Fibroblast of mammary gland (primary cell): ENCODE results near the gene ITGBL1.

ENCODE experiments used
- DNase-seq: peaks from one replicate; pipeline ENCODE4 v3.0.0-alpha.2; 2010; ENCODE audit warnings: low read depth
- H3K4me3 ChIP-seq: 2 replicates; pipeline ENCODE4 v1.5.1; 2011; ENCODE audit warnings: low read depth, mild to moderate bottlenecking, low read length, moderate library complexity; ENCODE audit not compliant: control insufficient read depth
- CTCF ChIP-seq: conservative IDR thresholded peaks from 2 replicates; pipeline ENCODE4 v1.5.1; 2011; ENCODE audit warnings: low read depth, low read length, inconsistent platforms; ENCODE audit not compliant: control insufficient read depth, insufficient read depth

ITGBL1 gene

DNA sequence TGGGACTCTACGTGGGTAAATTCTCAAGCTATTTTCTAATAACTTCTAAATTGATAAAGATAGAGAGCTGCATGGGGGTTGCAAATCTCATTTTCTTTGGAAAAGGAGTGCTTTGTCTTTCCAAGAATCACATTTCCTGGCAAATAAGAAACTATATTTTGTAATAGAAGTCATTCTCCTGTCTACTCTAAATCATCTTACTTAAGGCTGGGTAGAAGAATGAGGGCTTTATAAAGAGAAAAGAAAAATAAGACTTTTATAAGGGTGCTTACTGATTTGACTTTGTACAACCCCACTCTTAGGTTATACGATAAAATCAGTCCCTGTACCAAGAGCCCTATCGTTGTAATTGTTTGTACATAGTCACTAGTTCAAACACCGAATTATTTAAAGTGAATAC is 14.9 kb downstream of the ITGBL1 start:
- no peak overlapping the region for H3K4me3 ChIP-seq
- no peak for TF ChIP-seq CTCF
- no peak for DNase-seq

- no peak overlapping the region for H3K4me3 ChIP-seq
- peak; percentile 96 for DNase-seq
These were observed 21.0 kb downstream of the ITGBL1 start for GRCh38 chr13:101473458-101473857.

DNA sequence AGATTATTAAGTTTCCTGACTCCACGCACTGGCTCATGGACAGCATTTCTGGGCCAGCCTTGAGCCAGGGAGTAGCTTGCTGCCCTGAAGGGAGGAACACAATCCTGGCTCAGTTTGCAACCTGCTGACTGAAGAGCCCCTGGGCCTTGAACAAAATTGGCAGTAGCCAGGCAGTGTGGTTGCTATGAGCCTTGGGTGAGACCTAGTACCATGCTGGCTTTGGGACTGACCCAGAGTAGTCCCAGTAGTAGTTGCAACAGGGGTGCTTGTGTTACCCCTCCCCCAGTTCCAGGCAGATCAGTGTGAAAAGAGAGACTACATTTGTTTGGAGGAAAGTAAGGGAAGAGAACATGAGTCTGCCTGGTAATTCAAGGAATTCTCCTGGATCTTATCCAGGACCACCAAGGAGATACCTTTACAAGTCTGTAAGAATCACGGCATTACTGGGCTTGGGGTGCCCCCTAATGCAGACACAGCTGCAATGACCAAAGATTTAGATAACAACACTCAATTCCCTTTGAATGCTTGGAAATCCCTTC is 22.0 kb downstream of the ITGBL1 start:
- TF ChIP-seq CTCF: peak; percentile 59

More at GRCh38 chr13:101473458-101473857, 21.0 kb downstream of the ITGBL1 start:
- no peak for TF ChIP-seq CTCF

DNA sequence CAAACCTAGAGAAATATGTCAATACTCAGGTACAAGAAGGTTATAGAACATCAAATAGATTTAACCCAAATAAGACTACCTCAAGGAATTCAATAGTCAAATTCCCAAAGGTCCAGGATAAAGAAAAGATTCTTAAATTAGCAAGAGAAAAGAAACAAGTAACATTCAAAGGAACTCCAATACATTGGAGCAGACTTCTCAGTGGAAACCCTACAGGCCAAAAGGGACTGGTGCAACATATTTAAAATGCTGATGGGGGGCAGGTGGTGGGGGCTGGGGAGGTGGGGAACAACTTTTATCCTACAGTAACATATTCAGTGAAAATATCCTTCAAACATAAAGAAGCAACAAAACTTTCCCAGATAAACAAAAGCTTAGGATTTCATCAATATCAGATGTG is 23.1 kb downstream of the ITGBL1 start:
- no peak overlapping the region for H3K4me3 ChIP-seq
- TF ChIP-seq CTCF: no peak

More for the DNA sequence above, 22.0 kb downstream of the ITGBL1 start:
- H3K4me3 ChIP-seq: no peak overlapping the region
- peak; percentile 90 for DNase-seq

GRCh38 chr13:101481421-101481820 is 28.9 kb downstream of the ITGBL1 start:
- DNase-seq: no peak
- H3K4me3 ChIP-seq: no peak overlapping the region
- no peak for TF ChIP-seq CTCF

More for the DNA sequence above, 23.1 kb downstream of the ITGBL1 start:
- DNase-seq: no peak

GRCh38 chr13:101486708-101487437 is 34.4 kb downstream of the ITGBL1 start:
- no peak for DNase-seq
- TF ChIP-seq CTCF: no peak
- H3K4me3 ChIP-seq: no peak overlapping the region
